GM19193 (cell line): ENCODE data around the gene NOP16.

Experiments used
- POLR2A ChIP-seq: IDR thresholded peaks from 4 replicates; pipeline ENCODE4 v1.6.1; 2011; ENCODE audit not compliant: insufficient read depth, insufficient read length; ENCODE audit errors: extremely low read depth

The NOP16 gene

GRCh38 chr5:176383248-176383905 is 5.0 kb downstream of the NOP16 start:
- TF ChIP-seq POLR2A, result no peak

GRCh38 chr5:176382721-176383120 is 5.7 kb downstream of the NOP16 start:
- no peak for TF ChIP-seq POLR2A

GRCh38 chr5:176381979-176382378 is 6.4 kb downstream of the NOP16 start:
- no peak for TF ChIP-seq POLR2A

GRCh38 chr5:176381423-176381822 is 7.0 kb downstream of the NOP16 start:
- TF ChIP-seq POLR2A, result no peak

- TF ChIP-seq POLR2A, result no peak
Observed at GRCh38 chr5:176379881-176380280, 8.5 kb downstream of the NOP16 start.

- TF ChIP-seq POLR2A, result no peak
Observed at GRCh38 chr5:176373100-176373818, 15.1 kb downstream of the NOP16 start.

- TF ChIP-seq POLR2A, result no peak
Observed at GRCh38 chr5:176371621-176372539, 16.5 kb downstream of the NOP16 start.

- no peak for TF ChIP-seq POLR2A
Observed at GRCh38 chr5:176369934-176370711, 18.3 kb downstream of the NOP16 start.

- TF ChIP-seq POLR2A, result no peak
Observed at GRCh38 chr5:176368726-176369125, 19.7 kb downstream of the NOP16 start.

- no peak for TF ChIP-seq POLR2A
Observed at GRCh38 chr5:176366232-176366894, 22.0 kb downstream of the NOP16 start.

- TF ChIP-seq POLR2A, result peak; percentile 39
Observed at GRCh38 chr5:176365351-176366231, 22.8 kb downstream of the NOP16 start, which contains the start of gene ARL10. TSS of gene ARL10 (plus strand) at chr5:176365487. CDS start at chr5:176365564, 77 bp downstream.

GRCh38 chr5:176364765-176365350 is 23.5 kb downstream of the NOP16 start:
- peak; percentile 57 for TF ChIP-seq POLR2A

- no peak for TF ChIP-seq POLR2A
Observed at GRCh38 chr5:176362233-176362490, 26.2 kb downstream of the NOP16 start.
